ENCODE results near the gene SEMA6B. TPM values are rescaled to one million over a fixed set of nuclear protein-coding genes. Genes with fewer than 3 reads are reported as not detected.

SEMA6B gene
- total RNA-seq, 2 donors from 2014 or later, result 28.9 to 67.8 TPM

GRCh38 chr19:4598712-4599111 is 39.2 kb upstream of the SEMA6B start:
- WGBS, 2 experiments (ENCODE audit: insufficient coverage in 1 of 2, insufficient read length in 1 of 2), result 26 to 40% methylated on average over 2 to 16 of the region's 17 CpGs
- TF ChIP-seq, protein P1, sequence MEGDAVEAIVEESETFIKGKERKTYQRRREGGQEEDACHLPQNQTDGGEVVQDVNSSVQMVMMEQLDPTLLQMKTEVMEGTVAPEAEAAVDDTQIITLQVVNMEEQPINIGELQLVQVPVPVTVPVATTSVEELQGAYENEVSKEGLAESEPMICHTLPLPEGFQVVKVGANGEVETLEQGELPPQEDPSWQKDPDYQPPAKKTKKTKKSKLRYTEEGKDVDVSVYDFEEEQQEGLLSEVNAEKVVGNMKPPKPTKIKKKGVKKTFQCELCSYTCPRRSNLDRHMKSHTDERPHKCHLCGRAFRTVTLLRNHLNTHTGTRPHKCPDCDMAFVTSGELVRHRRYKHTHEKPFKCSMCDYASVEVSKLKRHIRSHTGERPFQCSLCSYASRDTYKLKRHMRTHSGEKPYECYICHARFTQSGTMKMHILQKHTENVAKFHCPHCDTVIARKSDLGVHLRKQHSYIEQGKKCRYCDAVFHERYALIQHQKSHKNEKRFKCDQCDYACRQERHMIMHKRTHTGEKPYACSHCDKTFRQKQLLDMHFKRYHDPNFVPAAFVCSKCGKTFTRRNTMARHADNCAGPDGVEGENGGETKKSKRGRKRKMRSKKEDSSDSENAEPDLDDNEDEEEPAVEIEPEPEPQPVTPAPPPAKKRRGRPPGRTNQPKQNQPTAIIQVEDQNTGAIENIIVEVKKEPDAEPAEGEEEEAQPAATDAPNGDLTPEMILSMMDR (conservative IDR thresholded peaks at IDR 0.05), result no peak
- peak overlapping the region; percentile 48 for H3K4me3 Mint-ChIP-seq
- Histone ChIP-seq H3K9me3 (ENCODE audit: control insufficient read depth, low read length) (no peaks in the 10 kb centered on the region), H3K4me3 (ENCODE audit: low read length) (no peak overlapping the region), H3K27ac (ENCODE audit: low read depth, low read length) (peak overlapping the region; percentile 53), H3K9ac (ENCODE audit: extremely low read depth, low read length, poor library complexity, severe bottlenecking) (no peak overlapping the region), H3K27me3 (ENCODE audit: control insufficient read depth, insufficient read depth, low read length, poor library complexity, severe bottlenecking) (peaks cover 38% of the 10 kb centered on the region), H3K4me1 (ENCODE audit: control insufficient read depth, insufficient read depth, low read length) (no peaks in the 10 kb centered on the region), H3K36me3 (ENCODE audit: control insufficient read depth, insufficient read depth, low read length) (no peaks in the 10 kb centered on the region)
- no peak overlapping the region for H3K27ac Mint-ChIP-seq
- peak; percentile 67 for DNase-seq
- no peaks in the 10 kb centered on the region for H3K36me3 Mint-ChIP-seq (ENCODE audit: low read depth)
- no peaks in the 10 kb centered on the region for H3K9me3 Mint-ChIP-seq
- H3K4me1 Mint-ChIP-seq, result no peaks in the 10 kb centered on the region
- peaks cover 49% of the 10 kb centered on the region for H3K27me3 Mint-ChIP-seq (ENCODE audit: insufficient read depth)

GRCh38 chr19:4597975-4598671 is 38.6 kb upstream of the SEMA6B start:
- Mint-ChIP-seq H3K36me3 (ENCODE audit: low read depth) (no peaks in the 10 kb centered on the region), H3K4me1 (no peaks in the 10 kb centered on the region), H3K9me3 (no peaks in the 10 kb centered on the region), H3K27me3 (ENCODE audit: insufficient read depth) (peaks cover 49% of the 10 kb centered on the region), H3K4me3 (peak overlapping the region; percentile 48), H3K27ac (no peak overlapping the region)
- TF ChIP-seq, protein P1 (conservative IDR thresholded peaks at IDR 0.05), result no peak
- peaks cover 38% of the 10 kb centered on the region for H3K27me3 ChIP-seq (ENCODE audit: control insufficient read depth, insufficient read depth, low read length, poor library complexity, severe bottlenecking)
- no peak overlapping the region for H3K4me3 ChIP-seq (ENCODE audit: low read length)
- H3K4me1 ChIP-seq (ENCODE audit: control insufficient read depth, insufficient read depth, low read length), result no peaks in the 10 kb centered on the region
- no peaks in the 10 kb centered on the region for H3K36me3 ChIP-seq (ENCODE audit: control insufficient read depth, insufficient read depth, low read length)
- peak overlapping the region; percentile 53 for H3K27ac ChIP-seq (ENCODE audit: low read depth, low read length)
- WGBS, 2 experiments (ENCODE audit: insufficient coverage in 1 of 2, insufficient read length in 1 of 2), result 0 to 5% methylated on average over 6 to 29 of the region's 32 CpGs
- peak; percentile 94 for DNase-seq
- H3K9me3 ChIP-seq (ENCODE audit: control insufficient read depth, low read length), result no peaks in the 10 kb centered on the region
- H3K9ac ChIP-seq (ENCODE audit: extremely low read depth, low read length, poor library complexity, severe bottlenecking), result no peak overlapping the region

DNA sequence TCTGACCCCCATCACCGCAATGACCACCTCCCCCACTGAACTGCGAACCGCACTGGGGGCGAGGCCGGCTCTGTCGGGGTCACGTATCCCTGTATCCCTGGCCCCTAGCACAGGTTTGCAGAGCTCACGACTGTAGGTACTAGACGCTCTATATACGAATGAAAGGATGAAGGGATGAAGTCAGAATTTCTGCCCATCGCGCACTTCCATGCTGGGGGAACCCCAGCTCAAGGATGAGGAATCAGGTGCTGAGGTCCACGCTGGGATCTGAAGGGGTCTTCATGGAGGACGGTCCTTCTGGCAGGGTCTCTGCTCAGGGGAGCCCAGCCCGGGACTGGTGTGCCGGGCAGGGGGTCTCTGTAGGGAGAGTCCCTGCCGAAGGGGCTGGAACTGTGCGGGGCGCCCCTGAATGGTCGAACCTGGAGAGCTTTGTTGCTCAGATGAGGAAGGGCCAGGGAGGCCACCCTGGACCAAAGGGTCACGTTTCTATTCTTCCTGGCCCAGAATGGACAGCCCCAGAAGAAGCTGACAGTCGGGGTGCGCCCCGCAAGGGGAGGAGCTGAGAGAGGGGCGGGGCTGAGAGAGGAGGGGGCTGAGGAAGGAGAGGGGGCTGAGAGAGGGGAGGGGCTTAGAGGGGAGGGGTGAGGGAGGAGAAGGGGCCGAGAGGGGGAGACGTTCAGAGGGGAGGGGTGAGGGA is 37.9 kb upstream of the SEMA6B start:
- Histone ChIP-seq H3K4me1 (ENCODE audit: control insufficient read depth, insufficient read depth, low read length) (no peaks in the 10 kb centered on the region), H3K9ac (ENCODE audit: extremely low read depth, low read length, poor library complexity, severe bottlenecking) (no peak overlapping the region), H3K4me3 (ENCODE audit: low read length) (no peak overlapping the region), H3K9me3 (ENCODE audit: control insufficient read depth, low read length) (no peaks in the 10 kb centered on the region), H3K27me3 (ENCODE audit: control insufficient read depth, insufficient read depth, low read length, poor library complexity, severe bottlenecking) (peaks cover 38% of the 10 kb centered on the region), H3K27ac (ENCODE audit: low read depth, low read length) (no peak overlapping the region), H3K36me3 (ENCODE audit: control insufficient read depth, insufficient read depth, low read length) (no peaks in the 10 kb centered on the region)
- WGBS, 2 experiments (ENCODE audit: insufficient coverage in 1 of 2, insufficient read length in 1 of 2), result 41 to 53% methylated on average over 11 to 26 of the region's 27 CpGs
- Mint-ChIP-seq H3K27me3 (ENCODE audit: insufficient read depth) (peaks cover 52% of the 10 kb centered on the region), H3K4me3 (no peak overlapping the region), H3K27ac (no peak overlapping the region), H3K4me1 (no peaks in the 10 kb centered on the region), H3K36me3 (ENCODE audit: low read depth) (no peaks in the 10 kb centered on the region), H3K9me3 (no peaks in the 10 kb centered on the region)
- DNase-seq, result no peak
- TF ChIP-seq, protein P1 (conservative IDR thresholded peaks at IDR 0.05), result no peak
